ENCODE results near the gene STPG2.

DNA sequence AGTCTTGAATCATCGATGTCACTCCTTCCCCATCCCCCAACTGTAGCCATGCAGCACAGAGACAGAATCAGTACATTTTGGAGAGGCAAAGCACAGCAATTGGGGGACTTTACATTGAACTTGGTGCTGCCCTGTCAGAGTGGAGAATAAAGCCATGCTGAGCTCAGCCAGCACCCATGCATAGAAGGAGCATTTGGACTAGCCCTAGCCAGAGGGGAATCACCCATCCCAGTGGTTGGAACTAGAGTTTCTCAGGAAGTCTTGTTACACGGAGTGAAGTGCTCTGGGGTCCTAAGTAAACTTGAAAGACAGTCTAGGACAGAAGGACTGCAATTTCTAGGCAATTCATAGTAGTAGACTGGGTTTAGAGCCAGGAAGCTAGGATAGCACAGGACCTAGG is 49.6 kb downstream of the STPG2 start:
- TF ChIP-seq, protein P1, sequence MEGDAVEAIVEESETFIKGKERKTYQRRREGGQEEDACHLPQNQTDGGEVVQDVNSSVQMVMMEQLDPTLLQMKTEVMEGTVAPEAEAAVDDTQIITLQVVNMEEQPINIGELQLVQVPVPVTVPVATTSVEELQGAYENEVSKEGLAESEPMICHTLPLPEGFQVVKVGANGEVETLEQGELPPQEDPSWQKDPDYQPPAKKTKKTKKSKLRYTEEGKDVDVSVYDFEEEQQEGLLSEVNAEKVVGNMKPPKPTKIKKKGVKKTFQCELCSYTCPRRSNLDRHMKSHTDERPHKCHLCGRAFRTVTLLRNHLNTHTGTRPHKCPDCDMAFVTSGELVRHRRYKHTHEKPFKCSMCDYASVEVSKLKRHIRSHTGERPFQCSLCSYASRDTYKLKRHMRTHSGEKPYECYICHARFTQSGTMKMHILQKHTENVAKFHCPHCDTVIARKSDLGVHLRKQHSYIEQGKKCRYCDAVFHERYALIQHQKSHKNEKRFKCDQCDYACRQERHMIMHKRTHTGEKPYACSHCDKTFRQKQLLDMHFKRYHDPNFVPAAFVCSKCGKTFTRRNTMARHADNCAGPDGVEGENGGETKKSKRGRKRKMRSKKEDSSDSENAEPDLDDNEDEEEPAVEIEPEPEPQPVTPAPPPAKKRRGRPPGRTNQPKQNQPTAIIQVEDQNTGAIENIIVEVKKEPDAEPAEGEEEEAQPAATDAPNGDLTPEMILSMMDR (IDR thresholded peaks at IDR 0.05), result no peak
- no peak for TF ChIP-seq POLR2AphosphoS5 (IDR thresholded peaks at IDR 0.05)
- TF ChIP-seq POLR2A (IDR thresholded peaks at IDR 0.05), result no peak

Measured in prostate gland (tissue), 2 donors.